Endothelial cell of umbilical vein (primary cell): ENCODE measurements around the gene CISD2.
"Not testable (repeated sequence)": the region's sequence is repeated elsewhere in the genome, so short reads cannot be mapped to it uniquely, and the experiment has no call there.

ENCODE experiments used
- CTCF ChIP-seq, 2 donors: IDR thresholded peaks; 1 replicate in 1 of 2; 2 replicates in 1 of 2; pipeline ENCODE4 v1.5.1; 2011; ENCODE audit warnings: low read length in 2 of 2, mild to moderate bottlenecking in 2 of 2, moderate library complexity in 2 of 2, control low read depth in 1 of 2, inconsistent platforms in 1 of 2, low read depth in 1 of 2; ENCODE audit not compliant: insufficient read depth in 1 of 2; ENCODE audit errors: extremely low read depth in 1 of 2
- EZH2 ChIP-seq: IDR thresholded peaks from 2 replicates; pipeline ENCODE4 v1.6.1; 2012; ENCODE audit warnings: borderline replicate concordance, low read depth, mild to moderate bottlenecking, moderate library complexity, low read length, inconsistent platforms; ENCODE audit not compliant: severe bottlenecking
- MAX ChIP-seq: IDR thresholded peaks from 2 replicates; pipeline ENCODE4 v1.6.1; 2011; ENCODE audit not compliant: insufficient read depth, insufficient read length
- POLR2A ChIP-seq: IDR thresholded peaks from 2 replicates; pipeline ENCODE4 v1.6.1; 2012; ENCODE audit warnings: low read depth, mild to moderate bottlenecking, control low read depth, low read length
- POLR2AphosphoS5 ChIP-seq: IDR thresholded peaks from 2 replicates; pipeline ENCODE4 v1.6.1; 2012; ENCODE audit warnings: low read depth, mild to moderate bottlenecking, control low read depth, low read length, moderate library complexity; ENCODE audit not compliant: insufficient read depth

GRCh38 chr4:102938063-102938462 lies 69.3 kb downstream of the CISD2 start:
- not testable (repeated sequence) for TF ChIP-seq CTCF (IDR thresholded peaks at IDR 0.05; ENCODE audit: extremely low read depth in 1 of 2, insufficient read depth in 1 of 2, low read depth in 1 of 2, low read length in 2 of 2); EZH2; POLR2AphosphoS5; POLR2A; MAX
